NB4 (cell line): ENCODE results near the gene ECE1.

Experiments
- CTCF ChIP-seq: IDR thresholded peaks from one replicate; pipeline ENCODE4 v1.5.1; 2012; ENCODE audit warnings: low read depth, low read length
- MAX ChIP-seq: IDR thresholded peaks from 2 replicates; pipeline ENCODE4 v1.6.1; 2011; ENCODE audit warnings: low read depth, low read length
- POLR2A ChIP-seq: IDR thresholded peaks from 2 replicates; pipeline ENCODE4 v1.6.1; 2011; ENCODE audit warnings: mild to moderate bottlenecking; ENCODE audit not compliant: insufficient read length; ENCODE audit errors: extremely low read depth

DNA sequence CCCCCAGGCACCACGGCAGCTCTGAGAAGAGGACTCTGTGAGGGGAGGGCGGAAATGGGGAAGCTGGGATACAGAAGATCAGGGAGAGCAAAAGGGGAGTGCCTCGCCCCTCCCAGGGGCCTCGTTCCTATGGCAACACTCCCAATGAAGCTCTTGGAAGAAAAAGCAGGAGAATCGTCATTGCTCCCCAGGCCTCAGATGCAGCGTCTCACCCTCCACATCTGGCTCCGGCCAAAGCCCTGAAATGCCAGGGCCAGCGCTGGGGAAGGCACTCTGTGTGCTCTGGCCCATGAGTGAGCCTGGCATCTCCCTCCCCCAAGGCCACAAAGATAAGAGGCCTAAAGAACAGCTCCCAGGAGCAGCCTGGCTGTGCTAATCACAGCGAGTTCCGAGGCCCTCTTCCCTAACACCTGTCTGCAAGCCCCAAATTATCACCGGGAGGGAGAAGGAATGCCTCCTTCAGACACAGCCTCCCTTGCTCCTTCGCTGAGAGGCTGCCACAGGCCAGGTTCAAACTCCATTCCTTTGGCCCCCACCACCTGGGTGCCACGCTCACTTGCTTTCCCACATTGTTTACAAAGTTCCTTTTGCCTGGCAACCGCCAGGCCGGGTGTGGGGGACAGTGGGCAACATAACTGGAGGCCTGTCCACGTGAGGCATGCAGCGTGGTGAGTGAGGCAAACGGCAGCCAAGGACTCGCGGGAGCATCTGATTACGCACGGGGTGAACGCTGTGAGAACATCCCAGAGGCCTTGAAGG, 27.8 kb downstream of the ECE1 start:
- TF ChIP-seq POLR2A (no peak), CTCF (no peak), MAX (no peak)
